Activated gamma-delta T cell treated with anti-CD3 and anti-CD28 coated beads, Interleukin-2, amount 50 U/mL, for 16 hours (primary cell): Measurements from ENCODE around the gene DRD4.
"Not testable (repeated sequence)": the region's sequence is repeated elsewhere in the genome, so short reads cannot be mapped to it uniquely, and the experiment has no call there.

Experiments used
- DNase-seq: peaks from one replicate; pipeline ENCODE4 v3.0.0-alpha.2; 2020; ENCODE audit warnings: low read depth

DRD4 gene

DNA sequence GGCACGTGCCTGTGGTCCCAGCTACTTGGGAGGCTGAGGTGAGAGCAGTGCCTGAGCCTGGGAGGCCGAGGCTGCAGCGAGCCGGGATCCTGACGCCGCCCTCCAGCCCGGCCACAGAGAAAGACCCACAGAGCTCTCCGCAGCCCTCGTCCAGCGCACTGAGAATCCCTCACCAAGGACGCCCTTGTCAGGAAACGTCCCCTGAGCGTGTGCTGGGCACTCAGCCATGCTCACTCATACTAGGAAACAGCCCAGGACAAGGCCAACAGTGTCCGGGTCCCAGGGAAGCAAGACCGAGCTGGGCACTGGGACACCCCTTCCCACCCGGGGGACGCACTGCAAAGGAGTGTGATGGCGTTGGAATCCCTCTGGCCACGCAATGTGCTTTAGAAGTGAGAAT, 43.4 kb downstream of the DRD4 start:
- no peak for DNase-seq

DNA sequence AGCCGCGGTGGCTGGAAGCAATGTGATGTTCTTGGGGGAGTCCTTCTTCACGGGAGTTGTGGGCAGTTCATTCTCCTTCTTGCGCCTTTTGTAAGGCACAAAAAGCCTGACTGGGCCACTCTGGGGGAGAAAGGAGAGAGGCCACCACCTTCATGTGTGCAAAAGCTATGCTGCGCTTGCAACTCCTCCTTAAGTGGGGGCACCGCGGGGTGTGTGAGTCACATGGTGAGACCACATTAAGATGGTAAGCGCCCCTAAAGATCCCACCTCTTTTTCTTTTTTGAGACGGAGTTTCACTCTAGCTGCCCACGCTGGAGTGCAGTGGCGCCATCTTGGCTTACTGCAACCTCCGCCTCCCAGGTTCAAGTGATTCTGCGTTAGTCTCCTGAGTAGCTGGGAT, 43.9 kb downstream of the DRD4 start:
- no peak for DNase-seq

DNA sequence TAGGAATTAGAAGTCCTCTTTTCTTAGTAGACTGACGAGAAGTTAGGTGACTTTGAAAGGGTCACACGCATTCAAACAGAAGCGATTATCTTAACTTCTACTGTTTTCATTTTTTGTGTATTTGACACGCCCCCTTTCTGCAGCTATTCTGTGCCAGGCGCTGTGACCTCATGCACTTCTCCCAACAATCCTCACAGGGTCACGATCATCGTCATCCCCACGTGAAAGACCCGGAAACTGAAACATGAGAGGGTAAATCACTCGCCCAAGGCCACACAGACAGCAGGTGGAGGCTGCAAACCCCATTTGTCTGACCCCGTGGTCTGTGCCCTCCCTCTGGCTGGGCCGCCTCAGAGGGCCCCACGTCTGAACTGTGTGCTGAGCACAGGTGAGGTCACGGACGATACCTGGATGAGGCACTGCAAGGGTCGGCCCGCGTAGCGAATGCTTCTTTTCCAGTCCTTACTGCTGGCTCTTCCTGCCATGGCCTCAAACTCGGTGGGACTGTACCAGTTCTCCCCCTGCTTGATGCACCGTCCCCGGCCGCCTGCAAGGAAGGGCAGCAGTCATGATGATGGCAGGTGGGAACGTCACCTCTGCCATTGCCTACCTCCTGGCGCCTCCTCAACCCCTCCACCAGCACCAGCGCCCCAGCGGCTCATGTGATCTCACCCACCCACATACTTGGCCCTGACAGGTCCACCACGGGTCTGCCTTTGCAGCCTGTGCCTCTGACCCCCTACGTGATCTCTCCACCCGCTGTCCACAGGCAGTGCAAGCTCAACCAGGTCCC, 49.6 kb downstream of the DRD4 start:
- DNase-seq, result no peak

DNA sequence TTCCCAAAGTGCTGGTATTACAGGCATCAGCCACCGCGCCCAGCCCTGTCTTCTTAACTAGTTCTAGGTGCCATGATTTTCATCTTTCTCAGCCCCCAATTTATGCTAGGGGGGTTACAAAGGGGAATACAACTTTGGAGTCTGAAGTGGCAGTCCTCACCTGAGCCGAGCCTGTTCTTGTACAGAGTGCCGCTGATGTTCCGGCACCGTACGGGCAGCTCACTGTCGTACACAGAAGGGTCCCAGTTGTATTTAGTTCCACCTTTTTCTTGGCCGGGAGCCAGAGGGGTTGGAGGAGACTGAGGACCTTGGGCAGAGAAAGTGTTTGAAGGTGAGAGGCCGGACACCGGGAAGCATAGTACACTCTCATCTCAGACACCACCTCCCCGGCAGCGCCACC, 50.7 kb downstream of the DRD4 start:
- DNase-seq, result no peak

DNA sequence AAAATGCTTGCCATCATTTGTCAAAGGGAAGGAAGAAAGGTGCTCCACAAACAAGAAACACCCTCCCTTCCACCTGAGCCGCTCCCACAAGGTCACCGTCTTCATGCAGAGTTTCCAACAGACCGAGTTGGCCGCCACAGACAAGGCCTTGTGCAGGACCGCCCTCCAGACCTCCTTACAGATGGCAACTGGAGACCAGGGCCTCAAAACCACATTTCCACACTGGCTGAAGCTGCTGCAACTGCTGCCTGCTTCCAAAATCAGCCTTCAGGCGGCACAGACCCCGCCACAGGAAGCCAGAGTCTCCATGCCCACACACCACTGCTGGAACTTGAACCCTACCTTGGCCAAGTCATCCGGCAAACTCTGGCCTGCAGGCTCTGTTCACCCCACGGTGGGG, 51.6 kb downstream of the DRD4 start:
- DNase-seq, result no peak

DNA sequence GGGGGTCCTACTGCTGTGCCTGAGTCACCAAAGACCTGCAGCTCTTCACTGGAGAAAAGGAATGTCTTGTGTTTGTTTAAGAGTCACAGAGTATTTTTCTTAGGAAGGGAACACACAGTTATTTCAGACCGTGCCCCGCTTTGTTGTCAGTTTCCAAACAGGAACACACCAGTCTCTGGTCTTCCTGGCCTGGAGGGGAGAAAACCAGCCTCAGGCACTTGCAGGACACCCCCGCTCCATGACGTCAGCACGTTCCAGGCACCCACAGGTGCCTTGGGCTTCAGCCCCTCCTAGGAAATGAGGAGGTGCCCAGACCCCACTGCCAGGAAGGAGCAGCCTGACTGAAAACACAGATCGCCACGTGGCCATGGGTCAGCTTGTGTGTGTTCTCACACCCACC, 52.6 kb downstream of the DRD4 start:
- DNase-seq, result no peak

DNA sequence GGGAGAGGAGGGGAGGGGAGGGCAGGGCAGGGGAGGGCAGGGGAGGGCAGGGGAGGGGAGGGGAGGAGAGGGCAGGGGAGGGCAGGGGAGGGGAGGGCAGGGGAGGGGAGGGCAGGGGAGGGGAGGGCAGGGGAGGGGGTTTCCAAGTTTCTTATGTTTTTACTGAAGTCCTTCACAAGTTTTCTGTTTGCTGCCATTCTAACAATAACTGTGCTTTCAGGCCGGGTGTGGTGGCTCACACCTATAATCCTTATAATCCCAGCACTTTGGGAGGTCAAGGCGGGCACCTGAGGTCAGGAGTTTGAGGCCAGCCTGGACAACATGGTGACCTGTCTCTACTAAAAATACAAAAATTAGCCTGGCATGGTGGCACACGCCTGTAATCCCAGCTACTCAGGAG, 53.2 kb downstream of the DRD4 start:
- not testable (repeated sequence) for DNase-seq
